ENCODE measurements around the gene FN1. TPM values are rescaled to one million over a fixed set of nuclear protein-coding genes. Genes with fewer than 3 reads are reported as not detected.

FN1 gene
- polyA plus RNA-seq, 2 donors: 48.8 to 154 TPM

- Histone ChIP-seq H3K9me3 (ENCODE audit: control insufficient read depth in 2 of 2, insufficient read depth in 1 of 2, low read depth in 1 of 2, low read length in 1 of 2) (no peaks in the 10 kb centered on the region), H3K27me3 (ENCODE audit: control insufficient read depth in 1 of 2, insufficient read depth in 2 of 2, low read length in 2 of 2) (no peaks in the 10 kb centered on the region), H3K4me3 (ENCODE audit: low read depth in 1 of 2, low read length in 2 of 2) (peak overlapping the region in 1 of 2 donors; percentile 2), H3K36me3 (ENCODE audit: control insufficient read depth in 2 of 2, insufficient read depth in 2 of 2, low read length in 1 of 2) (no peaks in the 10 kb centered on the region), H3K4me1 (ENCODE audit: control insufficient read depth in 2 of 2, insufficient read depth in 2 of 2, low read length in 1 of 2) (peaks cover 0 to 6% of the 10 kb centered on the region in 2 donors), H3K27ac (ENCODE audit: low read depth in 2 of 2, low read length in 1 of 2) (peak overlapping the region; percentile 15 to 43)
- 83 to 84% methylated on average over 8 of the region's 8 CpGs for WGBS, 2 donors
These were observed 2.9 kb downstream of the FN1 start for GRCh38 chr2:215432759-215433594.

GRCh38 chr2:215431778-215432758 is 3.8 kb downstream of the FN1 start:
- Histone ChIP-seq H3K4me1 (ENCODE audit: control insufficient read depth in 2 of 2, insufficient read depth in 2 of 2, low read length in 1 of 2) (peaks cover 0 to 6% of the 10 kb centered on the region in 2 donors), H3K36me3 (ENCODE audit: control insufficient read depth in 2 of 2, insufficient read depth in 2 of 2, low read length in 1 of 2) (no peaks in the 10 kb centered on the region), H3K9me3 (ENCODE audit: control insufficient read depth in 2 of 2, insufficient read depth in 1 of 2, low read depth in 1 of 2, low read length in 1 of 2) (no peaks in the 10 kb centered on the region), H3K27ac (ENCODE audit: low read depth in 2 of 2, low read length in 1 of 2) (peak overlapping the region in 1 of 2 donors; percentile 31), H3K4me3 (ENCODE audit: low read depth in 1 of 2, low read length in 2 of 2) (no peak overlapping the region), H3K27me3 (ENCODE audit: control insufficient read depth in 1 of 2, insufficient read depth in 2 of 2, low read length in 2 of 2) (no peaks in the 10 kb centered on the region)
- 76 to 78% methylated on average over 7 of the region's 7 CpGs for WGBS, 2 donors

- Histone ChIP-seq H3K9me3 (ENCODE audit: control insufficient read depth in 2 of 2, insufficient read depth in 1 of 2, low read depth in 1 of 2, low read length in 1 of 2) (no peaks in the 10 kb centered on the region), H3K4me1 (ENCODE audit: control insufficient read depth in 2 of 2, insufficient read depth in 2 of 2, low read length in 1 of 2) (peaks cover 0 to 6% of the 10 kb centered on the region in 2 donors), H3K27me3 (ENCODE audit: control insufficient read depth in 1 of 2, insufficient read depth in 2 of 2, low read length in 2 of 2) (no peaks in the 10 kb centered on the region), H3K36me3 (ENCODE audit: control insufficient read depth in 2 of 2, insufficient read depth in 2 of 2, low read length in 1 of 2) (no peaks in the 10 kb centered on the region), H3K4me3 (ENCODE audit: low read depth in 1 of 2, low read length in 2 of 2) (no peak overlapping the region), H3K27ac (ENCODE audit: low read depth in 2 of 2, low read length in 1 of 2) (no peak overlapping the region)
- 36 to 46% methylated on average over 2 of the region's 2 CpGs for WGBS, 2 donors
These were observed 4.6 kb downstream of the FN1 start for GRCh38 chr2:215431290-215431689.

DNA sequence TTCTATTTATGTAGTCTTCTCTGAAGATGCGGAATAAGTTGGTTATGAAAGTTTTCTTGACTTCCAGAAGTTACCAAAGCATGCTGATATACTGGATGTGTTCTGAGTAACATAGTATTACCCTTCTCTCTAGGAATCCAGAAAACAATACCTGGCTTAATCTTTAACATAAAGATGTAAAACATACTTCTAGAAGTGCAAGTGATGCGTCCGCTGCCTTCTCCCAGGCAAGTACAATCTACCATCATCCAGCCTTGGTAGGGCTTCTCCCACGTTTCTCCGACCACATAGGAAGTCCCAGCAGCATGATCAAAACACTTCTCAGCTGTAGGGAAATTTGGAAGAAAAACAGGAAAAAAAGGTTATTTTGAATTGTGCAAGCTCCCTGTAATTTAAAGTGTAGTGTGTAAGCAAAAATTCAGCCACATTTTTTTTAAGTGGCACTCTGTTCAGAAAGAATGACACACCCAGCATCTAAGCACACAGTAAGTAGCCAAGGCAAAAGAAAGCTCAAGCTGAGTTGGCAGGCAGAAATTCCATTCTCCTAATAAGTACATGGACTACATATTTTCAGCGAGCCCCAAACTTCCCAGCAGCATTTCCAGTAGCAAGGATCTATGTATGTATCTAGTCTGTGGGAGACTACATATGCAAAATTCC is 5.2 kb downstream of the FN1 start:
- Histone ChIP-seq H3K4me3 (ENCODE audit: low read depth in 1 of 2, low read length in 2 of 2) (no peak overlapping the region), H3K4me1 (ENCODE audit: control insufficient read depth in 2 of 2, insufficient read depth in 2 of 2, low read length in 1 of 2) (peaks cover 0 to 4% of the 10 kb centered on the region in 2 donors), H3K9me3 (ENCODE audit: control insufficient read depth in 2 of 2, insufficient read depth in 1 of 2, low read depth in 1 of 2, low read length in 1 of 2) (no peaks in the 10 kb centered on the region), H3K36me3 (ENCODE audit: control insufficient read depth in 2 of 2, insufficient read depth in 2 of 2, low read length in 1 of 2) (no peaks in the 10 kb centered on the region), H3K27ac (ENCODE audit: low read depth in 2 of 2, low read length in 1 of 2) (peak overlapping the region in 1 of 2 donors; percentile 11), H3K27me3 (ENCODE audit: control insufficient read depth in 1 of 2, insufficient read depth in 2 of 2, low read length in 2 of 2) (no peaks in the 10 kb centered on the region)
- 68 to 74% methylated on average over 6 of the region's 6 CpGs for WGBS, 2 donors

DNA sequence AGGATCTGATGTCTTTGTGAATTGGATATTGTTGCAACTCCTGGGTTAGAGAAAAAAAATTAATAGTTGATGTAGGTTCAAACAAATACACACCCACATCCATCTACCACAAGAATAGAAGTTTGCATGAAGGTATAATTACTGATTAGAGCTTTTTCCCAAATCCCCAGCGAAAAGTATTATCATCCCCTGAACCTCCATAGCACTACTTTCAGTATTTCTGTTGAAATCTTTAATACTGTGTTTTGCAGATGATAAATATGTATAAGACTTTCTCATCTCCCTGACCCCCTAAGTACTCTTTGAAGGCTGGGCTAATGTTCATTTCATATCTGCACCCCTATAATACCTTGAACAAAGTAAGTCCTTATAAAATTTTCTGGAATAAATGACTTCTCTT is 6.4 kb downstream of the FN1 start:
- Histone ChIP-seq H3K4me3 (ENCODE audit: low read depth in 1 of 2, low read length in 2 of 2) (no peak overlapping the region), H3K4me1 (ENCODE audit: control insufficient read depth in 2 of 2, insufficient read depth in 2 of 2, low read length in 1 of 2) (no peaks in the 10 kb centered on the region), H3K27me3 (ENCODE audit: control insufficient read depth in 1 of 2, insufficient read depth in 2 of 2, low read length in 2 of 2) (no peaks in the 10 kb centered on the region), H3K27ac (ENCODE audit: low read depth in 2 of 2, low read length in 1 of 2) (no peak overlapping the region), H3K36me3 (ENCODE audit: control insufficient read depth in 2 of 2, insufficient read depth in 2 of 2, low read length in 1 of 2) (no peaks in the 10 kb centered on the region), H3K9me3 (ENCODE audit: control insufficient read depth in 2 of 2, insufficient read depth in 1 of 2, low read depth in 1 of 2, low read length in 1 of 2) (no peaks in the 10 kb centered on the region)
- 85 to 87% methylated on average over 1 of the region's 1 CpG for WGBS, 2 donors

GRCh38 chr2:215428060-215428910 is 7.6 kb downstream of the FN1 start:
- no peaks in the 10 kb centered on the region for H3K27me3 ChIP-seq (ENCODE audit: control insufficient read depth in 1 of 2, insufficient read depth in 2 of 2, low read length in 2 of 2)
- no peaks in the 10 kb centered on the region for H3K4me1 ChIP-seq (ENCODE audit: control insufficient read depth in 2 of 2, insufficient read depth in 2 of 2, low read length in 1 of 2)
- no peaks in the 10 kb centered on the region for H3K36me3 ChIP-seq (ENCODE audit: control insufficient read depth in 2 of 2, insufficient read depth in 2 of 2, low read length in 1 of 2)
- H3K4me3 ChIP-seq (ENCODE audit: low read depth in 1 of 2, low read length in 2 of 2): no peak overlapping the region
- no peak overlapping the region for H3K27ac ChIP-seq (ENCODE audit: low read depth in 2 of 2, low read length in 1 of 2)
- WGBS, 2 donors: 87 to 91% methylated on average over 19 of the region's 19 CpGs
- H3K9me3 ChIP-seq (ENCODE audit: control insufficient read depth in 2 of 2, insufficient read depth in 1 of 2, low read depth in 1 of 2, low read length in 1 of 2): no peaks in the 10 kb centered on the region

DNA sequence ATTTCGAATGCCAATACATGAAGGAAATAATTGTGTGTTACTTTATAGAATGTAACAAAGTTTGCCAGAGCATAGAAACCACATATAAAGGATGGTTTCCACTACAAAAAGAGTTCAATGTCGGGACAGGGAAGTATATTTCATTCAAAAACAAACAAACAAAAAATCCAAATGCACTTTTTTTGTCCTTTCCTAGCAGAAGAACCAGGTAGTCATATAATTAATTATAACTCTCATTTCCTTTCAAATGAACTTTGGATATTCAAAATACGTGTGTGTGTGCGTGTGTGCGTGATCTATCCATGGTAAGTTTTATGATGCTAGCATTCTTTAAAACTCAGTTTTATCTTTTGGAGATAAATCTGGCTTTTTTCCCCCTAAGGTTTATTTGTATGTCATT is 8.3 kb downstream of the FN1 start:
- 86 to 88% methylated on average over 5 of the region's 5 CpGs for WGBS, 2 donors
- H3K27ac ChIP-seq (ENCODE audit: low read depth in 2 of 2, low read length in 1 of 2): no peak overlapping the region
- H3K4me1 ChIP-seq (ENCODE audit: control insufficient read depth in 2 of 2, insufficient read depth in 2 of 2, low read length in 1 of 2): no peaks in the 10 kb centered on the region
- no peaks in the 10 kb centered on the region for H3K27me3 ChIP-seq (ENCODE audit: control insufficient read depth in 1 of 2, insufficient read depth in 2 of 2, low read length in 2 of 2)
- H3K36me3 ChIP-seq (ENCODE audit: control insufficient read depth in 2 of 2, insufficient read depth in 2 of 2, low read length in 1 of 2): no peaks in the 10 kb centered on the region
- H3K9me3 ChIP-seq (ENCODE audit: control insufficient read depth in 2 of 2, insufficient read depth in 1 of 2, low read depth in 1 of 2, low read length in 1 of 2): no peaks in the 10 kb centered on the region
- no peak overlapping the region for H3K4me3 ChIP-seq (ENCODE audit: low read depth in 1 of 2, low read length in 2 of 2)

DNA sequence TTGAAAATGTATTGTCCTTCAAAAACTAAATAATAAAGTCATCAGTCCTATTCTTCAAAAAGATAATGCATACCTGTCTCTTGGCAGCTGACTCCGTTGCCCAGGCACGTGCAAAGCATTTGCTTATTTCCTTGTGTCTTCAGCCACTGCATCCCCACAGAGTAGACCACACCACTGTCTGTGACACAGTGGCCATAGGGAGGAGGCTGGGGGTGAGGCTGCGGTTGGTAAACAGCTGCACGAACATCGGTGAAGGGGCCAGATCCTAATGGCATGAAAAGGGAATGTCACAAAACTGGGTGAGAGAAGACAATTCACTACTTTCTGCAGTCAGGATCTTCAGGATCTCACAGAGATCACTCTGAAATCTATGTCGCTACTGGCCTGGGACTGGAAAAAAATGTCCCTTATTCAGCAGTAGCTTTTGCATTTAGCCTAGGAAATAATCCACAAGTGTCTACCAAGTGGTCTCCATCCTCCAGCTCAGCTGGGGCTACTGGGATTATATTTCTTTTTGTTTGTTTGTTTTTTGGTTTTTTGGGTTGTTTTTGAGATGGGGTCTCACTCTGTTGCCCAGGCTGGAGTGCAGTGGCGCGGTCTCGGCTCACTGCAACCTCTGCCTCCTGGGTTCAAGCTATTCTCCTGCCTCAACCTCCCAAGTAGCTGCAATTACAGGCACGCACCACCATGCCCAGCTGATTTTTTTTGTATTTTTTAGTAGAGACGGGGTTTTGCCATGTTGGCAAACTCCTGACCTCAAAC is 10.7 kb downstream of the FN1 start:
- Histone ChIP-seq H3K4me1 (ENCODE audit: control insufficient read depth in 2 of 2, insufficient read depth in 2 of 2, low read length in 1 of 2) (no peaks in the 10 kb centered on the region), H3K27ac (ENCODE audit: low read depth in 2 of 2, low read length in 1 of 2) (no peak overlapping the region), H3K36me3 (ENCODE audit: control insufficient read depth in 2 of 2, insufficient read depth in 2 of 2, low read length in 1 of 2) (no peaks in the 10 kb centered on the region), H3K4me3 (ENCODE audit: low read depth in 1 of 2, low read length in 2 of 2) (no peak overlapping the region), H3K9me3 (ENCODE audit: control insufficient read depth in 2 of 2, insufficient read depth in 1 of 2, low read depth in 1 of 2, low read length in 1 of 2) (no peaks in the 10 kb centered on the region), H3K27me3 (ENCODE audit: control insufficient read depth in 1 of 2, insufficient read depth in 2 of 2, low read length in 2 of 2) (no peaks in the 10 kb centered on the region)
- WGBS, 2 donors: 74 to 77% methylated on average over 11 of the region's 11 CpGs

Measured in esophagus (tissue), 2 donors.